Activated CD8-positive, alpha-beta memory T cell treated with anti-CD3 and anti-CD28 coated beads, Interleukin-2, amount 50 U/mL, for 48 hours (primary cell): ENCODE results near the gene SLC6A5.

Experiments used
- DNase-seq: peaks from one replicate; pipeline ENCODE4 v3.0.0-alpha.2; 2020

SLC6A5 gene

DNA sequence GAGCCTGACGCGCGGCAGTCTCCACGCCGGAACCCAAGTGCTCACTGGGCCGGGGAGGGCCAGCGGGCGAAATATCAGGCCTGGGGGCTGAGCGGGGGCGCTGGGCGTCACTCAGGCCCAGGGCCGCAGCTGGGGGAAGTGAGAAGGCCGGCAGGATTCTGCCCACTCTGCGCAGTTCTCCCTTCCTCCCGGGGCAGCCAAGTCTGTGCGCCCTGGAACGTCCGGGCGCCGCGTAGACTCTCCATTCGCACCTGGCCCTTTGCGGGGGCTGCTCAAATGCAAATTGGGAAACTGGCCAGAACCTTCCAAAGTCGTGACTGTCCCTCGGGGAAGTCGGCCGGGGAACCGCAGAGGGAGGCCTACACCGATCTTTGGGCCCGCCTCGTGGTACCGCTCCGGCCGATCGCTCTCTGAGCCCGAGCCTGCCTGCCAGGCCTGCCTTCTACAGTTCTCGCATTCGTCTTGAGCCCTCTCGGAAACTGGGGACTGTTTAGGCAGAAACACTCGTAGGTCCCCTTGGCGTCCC is 2.2 kb upstream of the SLC6A5 start:
- DNase-seq = no peak

DNA sequence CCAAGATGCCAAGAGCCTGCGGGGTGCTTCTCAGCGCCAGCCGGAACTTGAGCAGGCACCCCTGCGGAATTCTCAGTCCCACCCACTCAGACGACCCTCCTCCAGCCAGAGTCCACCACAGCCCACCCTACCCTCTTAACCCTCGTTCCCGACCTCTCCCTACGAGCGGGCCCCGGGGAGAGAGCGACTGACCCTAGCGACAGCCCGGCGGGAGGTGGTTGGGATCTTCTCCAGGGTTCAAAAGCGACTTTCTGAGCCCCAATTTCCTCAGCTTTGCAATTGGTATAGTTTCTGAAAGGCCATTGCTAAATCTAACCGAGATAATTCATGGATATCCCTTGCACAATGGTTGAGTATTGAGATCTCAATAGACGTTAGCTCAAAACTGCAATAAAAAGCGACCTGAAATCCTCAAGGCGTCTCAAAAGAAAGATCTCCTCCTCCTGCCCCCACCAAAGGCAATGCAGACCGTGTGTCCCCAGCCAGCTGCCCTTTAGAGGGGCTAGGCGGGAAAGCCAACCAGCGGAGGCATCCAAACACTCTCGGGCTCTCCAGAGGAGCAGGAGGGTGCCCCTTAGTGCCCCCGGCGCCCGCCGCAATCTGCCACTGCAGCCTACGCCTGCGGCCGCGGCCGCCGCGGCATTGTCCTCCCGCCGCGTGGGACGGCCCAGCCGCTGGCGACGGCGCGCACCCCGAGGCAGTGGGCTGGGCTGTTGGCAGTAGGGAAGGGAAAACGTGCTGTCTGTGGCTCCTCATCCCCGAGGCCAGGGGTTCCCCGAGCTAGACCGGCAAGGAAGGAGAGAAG is 1.5 kb upstream of the SLC6A5 start:
- DNase-seq = no peak

DNA sequence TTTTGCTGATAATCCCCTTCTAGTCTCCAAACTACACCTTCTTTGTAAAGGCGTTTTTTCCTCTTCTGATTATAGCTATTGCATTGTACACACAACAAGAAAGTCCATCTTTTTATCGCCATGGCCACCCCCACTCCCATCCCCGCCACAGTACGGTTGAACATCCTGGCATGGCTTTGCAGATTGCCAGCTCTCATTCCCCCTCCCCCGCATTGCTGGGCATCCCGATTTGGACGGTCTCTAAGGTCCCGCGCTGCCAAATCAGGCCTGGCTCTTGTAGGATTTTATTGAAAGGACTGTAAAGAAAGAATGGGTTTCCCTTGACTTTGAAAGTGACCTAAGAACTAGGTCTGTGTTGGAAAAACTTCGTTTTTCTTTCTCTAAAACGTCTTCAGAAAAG is 916 bp upstream of the SLC6A5 start:
- DNase-seq = no peak

DNA sequence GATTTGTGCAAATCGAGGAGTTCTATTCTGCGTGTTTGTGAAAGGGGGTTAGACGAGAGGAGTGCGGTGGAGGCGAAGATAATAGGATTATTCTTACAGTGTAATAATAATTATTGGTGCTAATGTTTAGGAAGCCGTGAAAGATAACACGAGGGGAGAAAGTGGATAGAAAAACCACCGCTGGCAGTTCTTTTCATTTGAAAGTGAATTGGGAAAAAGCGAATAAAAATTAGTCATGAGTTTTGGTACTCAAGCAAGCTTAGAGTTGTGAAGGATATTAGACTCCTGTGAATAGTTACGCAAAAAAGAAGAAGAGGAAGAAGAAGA is 575 bp downstream of the SLC6A5 start:
- DNase-seq = no peak

DNA sequence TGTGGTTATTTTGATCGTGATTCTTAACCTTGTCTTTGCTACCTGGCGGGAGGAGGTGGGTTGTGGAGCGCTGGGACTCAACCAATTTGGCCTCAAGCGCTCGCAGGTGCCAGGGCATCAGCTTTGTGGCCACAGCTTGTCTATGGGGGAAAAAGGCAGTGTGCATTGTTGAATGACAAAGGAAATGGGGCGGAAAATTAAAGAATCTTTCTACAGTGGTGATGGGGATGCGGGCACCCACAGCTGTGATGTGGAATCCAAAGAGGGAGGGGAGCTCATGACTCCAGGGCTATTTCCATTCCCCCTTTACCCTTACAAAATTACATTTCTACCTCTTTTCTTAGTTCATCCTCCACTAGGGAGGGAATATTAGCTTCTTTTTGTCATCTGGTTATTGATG is 1.1 kb downstream of the SLC6A5 start:
- DNase-seq = no peak

DNA sequence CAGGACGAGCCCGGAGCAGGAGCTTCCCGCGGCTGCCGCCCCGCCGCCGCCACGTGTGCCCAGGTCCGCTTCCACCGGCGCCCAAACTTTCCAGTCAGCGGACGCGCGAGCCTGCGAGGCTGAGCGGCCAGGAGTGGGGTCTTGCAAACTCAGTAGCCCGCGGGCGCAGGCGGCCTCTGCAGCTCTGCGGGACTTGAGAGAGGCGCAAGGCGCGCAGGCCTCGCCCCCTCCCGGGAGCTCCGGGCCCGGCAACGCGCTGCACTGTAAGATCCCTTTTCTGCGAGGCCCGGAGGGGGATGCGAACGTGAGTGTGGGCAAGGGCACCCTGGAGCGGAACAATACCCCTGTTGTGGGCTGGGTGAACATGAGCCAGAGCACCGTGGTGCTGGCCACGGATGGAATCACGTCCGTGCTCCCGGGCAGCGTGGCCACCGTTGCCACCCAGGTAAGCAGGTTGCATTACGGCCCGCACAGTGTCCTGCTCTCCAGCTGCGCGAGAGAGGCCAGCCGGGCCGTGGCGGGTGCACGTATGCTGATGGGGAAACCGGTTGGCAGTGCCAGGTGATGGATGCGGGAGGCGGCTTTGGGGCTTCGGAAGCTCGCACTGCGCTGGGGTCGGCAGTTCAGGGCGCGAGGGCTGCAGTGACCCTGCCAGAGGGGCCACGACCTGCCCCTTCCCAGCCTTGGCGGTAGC is 2.0 kb downstream of the SLC6A5 start:
- DNase-seq = no peak

DNA sequence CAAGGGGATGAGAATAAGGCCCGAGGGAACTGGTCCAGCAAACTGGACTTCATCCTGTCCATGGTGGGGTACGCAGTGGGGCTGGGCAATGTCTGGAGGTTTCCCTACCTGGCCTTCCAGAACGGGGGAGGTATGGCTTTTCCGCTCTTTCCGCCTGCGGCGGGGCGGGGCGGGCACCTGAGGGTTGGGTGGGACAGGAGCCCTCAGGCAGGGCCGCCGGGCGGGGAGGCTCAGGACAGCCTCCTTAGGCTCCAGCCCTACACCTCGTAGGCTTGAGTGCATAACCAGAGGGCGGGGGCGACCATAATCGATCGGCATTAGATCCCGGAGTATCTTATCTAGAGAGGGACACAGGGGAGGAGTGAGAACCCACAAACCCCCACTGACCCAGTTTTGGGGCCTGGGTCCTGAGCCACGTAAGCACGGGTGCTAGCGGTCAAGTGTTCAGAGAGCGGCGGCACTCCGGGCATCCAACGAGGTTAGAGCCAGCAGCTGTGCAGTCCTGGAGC is 4.9 kb downstream of the SLC6A5 start:
- no peak for DNase-seq

DNA sequence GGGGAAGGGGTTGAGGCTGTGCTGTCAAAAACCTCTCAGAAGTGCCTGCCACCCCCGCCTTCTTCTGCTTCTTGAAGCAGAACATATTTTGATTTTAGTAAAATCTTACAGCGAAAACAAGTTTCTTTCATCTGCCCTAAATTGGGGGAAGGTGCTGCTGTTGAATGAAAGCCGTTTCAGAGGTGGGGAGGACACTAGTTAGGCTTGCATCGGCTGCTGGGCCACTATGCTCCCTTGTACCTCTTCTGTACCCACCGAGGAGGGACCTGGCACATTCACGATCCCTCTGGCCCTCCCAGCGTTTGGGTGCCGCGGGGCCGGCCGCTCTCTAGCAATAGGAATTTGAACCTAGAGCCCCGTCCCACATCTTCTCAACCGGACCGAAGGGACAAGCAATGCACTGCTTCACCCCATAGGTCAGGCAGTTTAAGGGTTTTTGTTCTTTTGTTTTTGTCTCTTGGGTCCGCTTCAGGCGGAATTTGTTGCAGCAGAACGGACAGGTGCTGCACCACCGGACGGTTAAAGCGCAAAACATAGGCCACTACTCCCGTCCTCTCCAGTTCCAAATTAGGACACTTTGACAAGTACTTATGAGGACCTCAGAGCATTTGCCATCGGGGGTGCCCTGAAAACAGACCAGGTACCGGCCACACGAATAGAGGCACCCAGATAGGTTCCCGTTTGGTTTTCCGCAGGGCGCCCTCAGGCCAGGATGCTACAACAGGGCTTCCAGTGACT is 5.6 kb downstream of the SLC6A5 start:
- no peak for DNase-seq

DNA sequence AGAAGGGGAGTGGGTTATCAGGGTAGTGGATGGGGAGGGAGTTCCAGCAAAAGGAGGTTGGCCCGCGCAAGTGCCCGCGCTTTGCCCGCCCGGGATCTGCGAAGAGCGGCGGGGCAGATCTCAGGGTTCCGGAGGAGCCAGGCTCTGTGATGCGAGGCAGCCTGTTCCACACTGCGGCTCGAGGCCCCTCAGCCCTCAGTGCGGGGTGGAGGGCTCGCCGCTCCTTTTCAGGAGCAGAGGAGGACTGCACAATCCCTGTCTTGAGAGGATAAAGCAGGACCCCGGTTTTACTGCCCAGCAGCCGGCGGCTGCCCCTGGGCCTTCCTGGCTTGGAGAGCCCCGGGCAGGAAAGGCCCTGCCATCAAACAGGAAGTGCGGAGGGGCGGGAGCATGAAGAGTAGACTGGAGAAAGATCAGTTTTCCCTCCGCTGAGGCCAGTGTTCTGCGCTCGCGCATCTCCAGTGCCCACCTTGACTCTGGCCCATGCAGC is 6.2 kb downstream of the SLC6A5 start:
- DNase-seq = no peak

DNA sequence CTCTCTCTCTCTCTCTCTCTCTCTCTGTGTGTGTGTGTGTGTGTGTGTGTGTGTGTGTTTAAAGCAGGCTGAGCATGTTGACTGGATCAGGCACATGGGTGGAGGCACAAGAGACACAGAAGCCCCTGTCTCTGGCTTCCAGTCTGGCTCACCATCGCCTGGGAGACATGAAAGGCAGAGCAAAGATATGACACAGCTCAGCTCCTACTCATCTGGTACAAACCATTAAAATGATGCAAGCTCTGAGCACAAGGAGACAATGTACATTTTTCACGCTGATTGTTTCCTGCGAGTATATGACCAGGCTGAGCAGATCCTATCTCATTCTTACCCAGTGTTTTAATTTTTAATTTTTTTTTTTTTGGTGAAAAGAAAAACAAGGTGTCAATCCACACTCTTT is 9.5 kb downstream of the SLC6A5 start:
- no peak for DNase-seq

DNA sequence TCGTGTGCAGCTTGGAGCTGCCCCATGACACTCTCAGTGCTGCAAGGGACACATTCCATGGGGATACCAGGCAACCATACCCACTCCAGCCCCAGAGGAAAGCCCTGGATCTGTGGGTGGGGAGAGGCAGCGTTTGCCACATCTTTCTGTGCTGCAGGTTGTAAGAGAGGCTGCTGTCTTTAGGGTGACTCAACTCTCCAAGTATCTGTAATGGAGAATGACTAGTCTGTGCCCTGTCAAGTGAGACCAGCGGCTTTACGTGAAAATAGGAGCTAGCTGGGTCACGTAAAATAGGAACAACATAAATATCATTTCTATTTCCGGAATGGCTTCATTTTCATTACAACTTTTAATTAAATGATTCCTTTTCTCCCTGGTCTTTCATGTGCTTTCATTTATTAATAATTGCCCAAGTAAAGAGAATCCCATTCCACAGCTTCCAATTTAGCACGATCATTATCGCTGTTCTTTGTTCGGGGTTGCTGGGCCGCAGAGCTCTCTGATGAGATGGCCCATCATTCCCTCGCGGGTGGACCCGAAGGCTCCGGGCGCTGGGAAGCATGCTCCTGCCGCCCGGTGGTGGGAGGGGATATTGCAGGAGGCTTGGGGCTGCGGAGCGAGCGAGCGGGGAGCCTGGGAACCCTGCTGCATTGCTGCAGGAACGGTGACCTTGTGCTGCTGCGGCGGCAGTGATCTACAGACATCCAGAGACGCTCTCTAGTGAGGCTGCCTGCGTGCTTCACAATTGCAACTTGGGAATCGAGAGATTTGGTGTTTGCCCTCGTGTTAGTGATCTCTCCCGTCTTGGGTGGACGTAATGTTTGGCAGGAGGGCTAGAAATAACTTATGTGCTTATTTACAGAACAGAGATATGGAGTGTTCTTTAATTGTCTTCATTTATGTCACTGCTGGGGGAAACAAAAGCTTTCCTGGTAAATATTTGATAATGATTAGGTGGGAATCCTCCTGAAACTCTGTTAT is 10.6 kb downstream of the SLC6A5 start:
- peak; percentile 86 for DNase-seq

DNA sequence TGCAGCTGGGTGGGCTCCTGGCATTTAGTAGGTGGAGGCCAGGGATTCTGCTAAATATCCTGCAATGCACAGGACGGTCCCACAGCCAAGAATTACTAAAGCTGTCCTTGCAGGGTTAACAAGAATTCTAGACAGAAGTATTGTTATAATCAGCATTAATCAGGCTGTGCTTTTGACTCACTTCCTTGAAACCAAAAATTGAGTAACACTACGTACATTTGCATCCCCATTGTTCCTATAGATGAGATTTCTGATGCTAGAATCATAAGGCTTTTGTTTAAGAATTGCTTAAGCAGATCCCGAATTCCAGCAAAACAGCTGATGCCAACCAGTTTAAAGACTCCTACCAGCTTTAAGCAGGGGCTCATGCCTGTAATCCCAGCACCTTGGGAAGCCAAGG is 11.4 kb downstream of the SLC6A5 start:
- DNase-seq = no peak

DNA sequence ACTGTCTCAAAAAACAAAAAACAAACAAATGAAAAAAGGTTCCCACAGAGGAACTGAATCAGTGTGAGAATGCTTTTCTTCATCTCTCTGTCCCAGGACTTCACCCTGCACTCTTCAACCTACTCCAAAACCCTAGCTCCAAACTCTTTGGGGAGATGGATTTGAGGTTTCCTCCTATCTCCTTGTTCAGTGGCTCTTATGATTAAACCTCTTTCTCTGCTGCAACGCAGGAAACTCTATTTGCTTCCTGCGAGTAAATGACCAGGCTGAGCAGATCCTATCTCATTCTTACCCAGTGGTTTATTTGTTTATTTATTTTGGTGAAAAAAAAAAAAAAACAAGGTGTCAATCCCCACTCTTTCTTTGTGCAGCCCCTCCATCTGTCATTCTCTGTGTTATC is 12.0 kb downstream of the SLC6A5 start:
- DNase-seq = no peak

DNA sequence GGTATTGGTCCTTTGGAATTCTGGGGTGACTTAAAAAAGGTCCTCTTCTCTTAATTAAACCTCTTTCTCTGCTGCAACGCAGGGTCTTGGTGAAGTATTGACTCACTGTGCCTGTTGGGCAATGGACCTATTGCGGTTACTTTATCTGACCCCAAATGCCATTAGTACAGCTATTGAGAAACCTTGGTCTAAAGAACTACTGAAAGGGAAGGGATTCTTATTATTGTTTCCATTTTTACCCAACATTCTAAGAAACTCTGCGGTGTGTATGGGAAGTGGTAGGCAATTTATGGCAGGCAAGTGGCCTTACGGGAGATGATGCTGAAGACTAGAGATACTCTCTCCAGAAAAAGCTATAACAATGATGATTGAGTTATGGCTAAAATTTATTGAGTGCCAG is 12.5 kb downstream of the SLC6A5 start:
- DNase-seq = no peak

DNA sequence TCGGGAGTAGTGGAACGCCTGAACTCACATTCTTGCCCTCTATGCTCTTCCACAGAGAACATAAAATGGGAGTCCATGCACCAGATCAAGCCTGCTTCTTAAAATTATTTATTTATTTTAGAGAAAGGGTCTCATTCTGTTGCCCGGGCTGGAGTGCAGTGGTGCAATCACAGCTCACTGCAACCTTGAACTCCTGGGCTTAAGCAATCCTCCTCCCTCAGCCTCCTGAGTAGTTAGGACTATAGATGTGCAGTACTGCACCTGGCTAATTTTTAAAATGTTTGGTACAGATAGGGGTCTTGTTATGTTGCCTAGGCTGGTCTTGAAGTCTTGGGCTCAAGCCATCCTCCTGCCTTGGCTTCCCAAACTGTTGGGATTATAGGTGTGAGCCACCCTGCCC is 13.0 kb downstream of the SLC6A5 start:
- no peak for DNase-seq

DNA sequence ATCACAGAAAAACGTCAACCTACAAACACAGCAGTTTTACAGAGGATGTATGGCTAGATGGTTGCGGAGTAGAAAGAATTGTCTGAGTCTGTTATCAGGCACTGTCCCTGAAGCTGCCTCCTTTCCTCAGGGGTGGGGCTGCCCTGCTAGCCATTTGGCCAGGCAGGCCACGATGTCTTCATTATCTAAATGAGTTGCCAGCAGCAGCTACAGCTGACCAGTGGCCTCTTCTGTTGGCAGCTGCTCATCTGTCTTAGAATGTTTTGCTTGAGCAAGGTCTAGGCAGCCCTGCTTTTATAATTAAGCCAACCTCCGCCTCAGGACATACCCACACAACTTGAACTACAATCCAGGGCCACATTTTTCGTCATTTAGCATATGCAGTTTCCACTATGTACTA is 17.5 kb downstream of the SLC6A5 start:
- DNase-seq = no peak

DNA sequence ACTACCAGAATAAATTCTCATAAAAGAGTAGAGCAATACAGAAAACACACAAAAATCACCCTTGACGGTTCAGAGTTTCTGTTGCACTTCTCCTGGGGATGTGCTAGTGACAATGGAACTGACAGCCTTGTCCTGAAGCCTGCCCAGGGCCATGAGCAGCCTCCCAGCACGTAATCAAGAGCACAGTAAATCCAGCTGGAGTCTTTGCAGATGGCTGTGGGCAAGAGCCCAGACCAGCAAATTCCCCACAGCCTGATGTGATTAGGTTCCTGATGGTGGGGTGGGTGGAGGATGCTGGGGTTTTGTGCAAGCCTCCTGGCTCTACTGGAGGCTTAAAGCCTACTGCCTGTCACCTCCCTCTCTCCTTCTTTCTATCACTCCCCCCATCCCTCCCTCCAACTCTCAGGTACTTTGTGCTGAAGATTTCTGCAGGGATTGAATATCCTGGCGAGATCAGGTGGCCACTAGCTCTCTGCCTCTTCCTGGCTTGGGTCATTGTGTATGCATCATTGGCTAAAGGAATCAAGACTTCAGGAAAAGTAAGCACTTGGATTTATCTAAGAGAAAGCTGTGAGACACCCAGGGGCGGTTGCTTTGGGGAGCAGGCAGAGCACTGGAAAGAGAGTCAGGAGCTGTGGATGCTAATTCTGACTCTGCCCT is 18.1 kb downstream of the SLC6A5 start:
- DNase-seq = no peak

DNA sequence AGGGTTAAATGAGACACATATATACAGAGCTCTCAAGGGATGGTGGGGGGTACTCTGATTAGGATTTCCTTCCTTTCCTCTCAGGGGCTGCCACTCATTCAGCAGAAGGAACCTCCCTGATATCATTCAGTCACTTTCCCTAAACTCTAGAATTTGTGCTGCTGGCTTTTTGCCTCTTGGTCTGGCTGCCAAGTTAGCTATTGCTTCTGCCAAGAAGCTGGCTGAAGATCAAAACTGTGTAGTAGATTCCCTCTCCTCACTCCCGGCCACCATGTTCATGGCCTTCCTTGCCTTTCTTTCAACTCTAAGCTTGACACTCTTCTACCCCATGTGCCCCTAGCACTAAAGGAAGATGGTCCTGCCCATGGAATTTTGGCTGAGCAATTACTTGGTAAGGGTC is 18.7 kb downstream of the SLC6A5 start:
- DNase-seq = no peak

DNA sequence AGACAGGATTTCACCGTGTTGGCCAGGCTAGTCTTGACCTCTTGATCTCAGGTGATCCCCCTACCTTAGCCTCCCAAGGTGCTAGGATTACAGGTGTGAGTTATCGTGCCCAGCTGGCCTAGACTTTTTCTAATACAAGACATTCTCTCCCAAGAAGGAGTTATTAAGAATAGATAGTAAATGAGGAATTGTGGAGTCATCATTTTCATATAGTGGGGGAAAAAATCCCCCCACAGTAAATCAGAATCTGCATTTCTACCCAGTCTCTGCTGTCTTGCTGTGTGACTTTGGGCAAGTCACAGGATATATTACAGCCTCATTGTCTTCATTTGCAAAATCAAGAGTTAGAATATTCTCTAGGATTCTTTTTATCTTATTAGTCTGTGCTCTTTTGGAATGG is 21.6 kb downstream of the SLC6A5 start:
- no peak for DNase-seq

DNA sequence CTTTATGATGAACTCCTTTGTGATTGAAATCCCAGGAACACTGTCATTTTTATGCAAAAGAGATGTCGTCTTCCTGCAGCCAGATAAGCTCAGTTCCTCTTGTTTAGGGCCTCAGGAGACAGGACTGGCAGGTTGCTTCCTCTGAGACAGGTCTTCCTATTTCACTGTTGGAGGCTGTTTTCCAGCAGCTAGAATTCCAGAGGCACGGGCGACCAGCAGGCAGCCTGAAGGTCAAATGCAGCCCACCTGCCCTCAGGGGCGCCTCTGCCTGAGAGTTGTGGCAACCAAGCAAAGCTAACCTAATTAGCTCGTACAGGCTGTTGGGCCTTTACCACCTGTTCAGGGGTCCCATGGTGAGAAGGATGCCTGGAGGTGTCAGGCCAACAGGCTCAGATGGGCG is 22.3 kb downstream of the SLC6A5 start:
- no peak for DNase-seq

DNA sequence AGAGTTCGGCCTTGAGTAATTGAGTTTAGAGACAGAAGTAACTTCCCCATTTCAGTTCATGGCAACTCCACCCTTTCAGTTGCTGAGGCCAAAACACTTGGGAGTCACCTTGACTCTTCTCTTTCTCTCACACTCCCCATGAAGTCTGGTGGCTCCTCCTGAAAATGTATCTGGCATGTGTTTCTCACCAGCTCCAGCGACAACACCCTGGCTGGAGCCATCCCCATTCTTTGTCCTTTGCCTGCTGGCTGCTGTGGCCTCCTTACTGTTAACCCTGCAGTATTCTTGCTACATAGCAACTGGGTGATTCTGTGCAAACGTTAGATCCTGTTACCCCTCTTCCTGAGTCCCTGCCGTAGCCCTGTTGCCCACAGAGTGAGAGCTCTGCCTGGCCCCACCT is 23.8 kb downstream of the SLC6A5 start:
- no peak for DNase-seq

DNA sequence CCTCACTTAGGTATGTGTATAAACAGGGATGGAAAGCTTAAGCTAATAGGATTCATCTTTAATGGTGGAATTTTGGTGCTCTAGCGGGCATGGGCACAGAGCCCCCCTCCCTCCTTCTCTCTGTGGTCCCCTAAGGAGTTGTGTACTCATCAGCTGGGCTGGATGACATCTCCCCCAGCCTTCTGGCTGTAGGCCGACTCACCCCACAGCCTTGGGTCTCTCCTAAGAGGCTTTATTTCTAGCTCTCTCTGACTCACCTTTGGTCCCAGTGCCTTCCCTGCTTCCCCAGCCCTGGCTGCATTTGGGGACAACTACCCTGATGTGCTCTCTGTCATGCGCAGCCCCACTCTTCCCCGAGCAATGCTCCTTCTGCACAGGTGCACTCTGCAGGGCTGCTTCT is 26.9 kb downstream of the SLC6A5 start:
- no peak for DNase-seq
